ENCODE results near the gene HOXB2. TPM values are rescaled to one million over a fixed set of nuclear protein-coding genes. Genes with fewer than 3 reads are reported as not detected.

HOXB2 gene
- total RNA-seq, 2 donors from 2014 or later: 3.2 to 21.7 TPM

DNA sequence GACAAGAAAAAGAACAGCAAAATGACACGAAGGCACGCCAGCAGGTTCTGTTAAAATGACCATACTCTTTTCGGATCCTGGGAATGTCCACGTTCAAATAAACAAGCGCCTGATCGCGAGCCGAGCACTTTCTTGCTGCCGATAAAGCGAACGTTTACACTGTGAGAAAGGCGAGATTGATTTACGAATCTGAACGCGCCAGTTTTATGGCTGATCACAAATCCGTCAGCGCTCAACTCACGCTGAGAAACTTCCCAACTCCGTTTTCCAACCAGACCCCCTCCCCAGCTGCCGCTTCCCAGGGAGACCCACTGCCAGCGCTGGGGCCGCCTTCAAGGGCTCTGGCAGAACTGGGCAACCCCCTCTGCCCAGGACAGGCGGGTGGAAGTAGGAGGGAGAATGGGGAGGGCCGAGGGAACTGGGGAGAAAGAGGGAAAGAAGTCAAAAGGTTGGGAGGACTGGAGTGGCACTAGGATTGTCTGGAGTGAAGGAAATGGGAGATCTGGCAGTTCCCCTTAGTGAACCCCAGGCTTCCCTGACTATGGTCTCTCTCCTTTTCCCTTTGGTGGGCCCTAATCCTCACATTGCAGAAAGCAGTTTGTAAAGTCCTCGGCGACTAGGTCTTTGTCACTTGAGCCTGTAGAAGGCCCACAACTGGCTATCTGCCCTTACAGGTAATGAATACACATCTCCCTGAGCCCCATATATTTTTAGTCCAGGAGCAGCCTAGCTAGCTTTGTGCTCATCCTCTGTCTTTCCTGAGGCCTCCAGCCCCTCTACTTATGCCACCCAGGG, 26.3 kb upstream of the HOXB2 start:
- H3K9me3 Mint-ChIP-seq: no peaks in the 10 kb centered on the region
- no peak for DNase-seq (ENCODE audit: low spot score in 2 of 2)
- H3K36me3 Mint-ChIP-seq: no peaks in the 10 kb centered on the region
- no peak overlapping the region for H3K27ac Mint-ChIP-seq
- no peak for ATAC-seq

DNA sequence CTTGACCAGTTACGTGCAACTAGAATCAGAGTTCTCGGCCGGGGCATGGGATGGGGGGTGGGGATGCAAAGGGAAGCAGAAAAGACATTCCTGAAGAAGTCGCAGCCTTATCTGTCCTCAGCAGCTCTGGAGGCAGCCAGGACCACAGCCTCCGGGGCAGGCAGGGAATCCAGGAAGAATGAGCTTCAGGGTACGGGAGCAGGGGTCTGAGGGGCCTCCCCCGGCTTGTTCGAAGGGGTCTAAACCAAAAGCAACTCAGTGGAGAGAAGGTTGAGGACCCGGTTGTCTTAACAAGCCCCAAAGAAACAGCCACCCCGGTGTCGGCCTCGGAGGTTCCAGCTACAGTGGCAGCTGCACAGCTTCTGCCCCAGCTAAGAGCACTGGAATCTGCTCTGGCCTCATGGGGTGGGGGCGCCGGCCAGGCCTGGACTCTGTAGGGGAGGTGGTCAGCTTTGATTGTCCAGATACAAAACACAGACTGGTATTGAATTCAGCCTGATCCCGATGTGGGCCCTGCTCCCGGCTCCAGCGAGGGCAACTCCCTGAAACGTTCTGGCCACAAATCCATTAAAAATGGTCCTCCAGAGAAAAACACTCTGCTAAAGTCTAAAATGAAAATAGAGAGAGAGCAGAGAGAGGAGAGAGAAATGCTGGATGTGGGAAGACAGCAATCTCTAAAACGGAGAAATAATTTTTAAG, 25.6 kb upstream of the HOXB2 start:
- no peaks in the 10 kb centered on the region for H3K9me3 Mint-ChIP-seq
- no peak overlapping the region for H3K27ac Mint-ChIP-seq
- no peak for ATAC-seq
- no peak for DNase-seq (ENCODE audit: low spot score in 2 of 2)
- no peaks in the 10 kb centered on the region for H3K36me3 Mint-ChIP-seq

DNA sequence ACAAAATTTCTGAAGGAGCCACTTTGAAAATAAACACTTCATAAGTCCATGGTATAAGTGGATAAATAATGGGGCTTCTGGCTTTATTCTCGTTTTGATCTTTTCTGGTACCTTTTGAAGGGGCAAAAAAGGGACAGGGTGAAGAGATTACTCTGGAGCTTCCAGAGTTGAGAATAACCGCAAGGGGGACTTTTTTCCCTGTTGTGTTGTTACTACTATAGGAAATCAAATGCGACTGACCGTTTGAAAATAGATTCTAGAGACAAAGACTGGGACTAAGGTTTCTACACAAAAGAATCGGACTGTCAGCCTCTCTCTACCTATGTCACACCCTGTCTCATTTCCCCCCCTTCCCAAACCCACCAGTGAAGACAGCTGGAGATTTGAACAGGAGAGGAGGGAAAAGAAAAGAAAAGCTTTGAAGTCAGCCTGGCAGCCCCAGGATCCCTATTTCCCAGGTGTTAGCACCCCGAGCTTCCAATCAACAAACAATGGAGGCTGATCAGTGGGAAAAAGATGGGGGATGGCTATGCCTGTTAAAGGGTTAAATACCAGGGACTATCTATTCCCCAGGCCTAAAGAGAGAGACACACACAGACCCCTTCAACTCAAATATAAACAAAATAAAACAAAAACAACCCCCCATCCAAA, 24.9 kb upstream of the HOXB2 start:
- Mint-ChIP-seq H3K36me3 (no peaks in the 10 kb centered on the region), H3K9me3 (no peaks in the 10 kb centered on the region), H3K27ac (no peak overlapping the region)
- ATAC-seq (no peak), DNase-seq (ENCODE audit: low spot score in 2 of 2) (no peak)

GRCh38 chr17:48569240-48569582, 24.3 kb upstream of the HOXB2 start:
- no peaks in the 10 kb centered on the region for H3K36me3 Mint-ChIP-seq
- H3K27ac Mint-ChIP-seq: no peak overlapping the region
- no peaks in the 10 kb centered on the region for H3K9me3 Mint-ChIP-seq
- DNase-seq (ENCODE audit: low spot score in 2 of 2) (no peak), ATAC-seq (no peak)

DNA sequence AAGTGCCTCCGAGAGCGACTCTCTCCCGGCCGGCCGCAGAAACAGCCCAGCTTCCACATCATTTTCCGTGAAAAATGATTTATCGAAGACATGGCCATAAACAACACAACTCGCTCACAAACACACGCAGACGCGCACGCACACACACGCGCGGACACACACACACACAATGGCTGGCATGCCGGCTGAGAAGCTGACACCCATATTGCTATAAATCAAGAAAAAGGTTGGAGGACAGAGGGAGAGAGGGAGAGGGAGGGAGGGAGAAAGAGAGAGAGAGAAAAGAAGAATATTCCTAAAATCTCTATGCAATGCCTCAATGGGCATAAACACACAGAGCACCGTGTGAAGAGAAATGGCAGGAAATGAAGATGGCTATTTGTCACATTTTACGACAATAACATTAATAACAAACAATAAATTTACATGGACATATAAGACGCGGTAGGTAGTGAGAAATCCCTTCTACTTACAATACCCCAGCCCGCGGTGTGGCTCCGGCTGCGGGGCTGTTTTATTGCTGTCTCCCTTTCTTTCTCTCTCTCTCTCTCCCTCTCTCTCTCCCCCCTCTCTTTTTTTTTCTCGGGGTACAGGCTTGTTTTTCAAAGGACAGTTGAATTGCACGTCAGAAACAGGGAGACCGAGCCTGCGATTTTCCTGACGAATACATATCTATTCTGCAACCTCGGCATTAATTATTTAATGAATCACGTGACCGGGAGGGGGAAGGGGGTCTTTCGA, 23.8 kb upstream of the HOXB2 start:
- Mint-ChIP-seq H3K9me3 (no peaks in the 10 kb centered on the region), H3K27ac (no peak overlapping the region), H3K36me3 (no peaks in the 10 kb centered on the region)
- no peak for ATAC-seq
- no peak for DNase-seq (ENCODE audit: low spot score in 2 of 2)

GRCh38 chr17:48567646-48568354, 22.9 kb upstream of the HOXB2 start:
- no peaks in the 10 kb centered on the region for H3K36me3 Mint-ChIP-seq
- ATAC-seq (no peak), DNase-seq (ENCODE audit: low spot score in 2 of 2) (no peak)
- H3K27ac Mint-ChIP-seq: no peak overlapping the region
- no peaks in the 10 kb centered on the region for H3K9me3 Mint-ChIP-seq

DNA sequence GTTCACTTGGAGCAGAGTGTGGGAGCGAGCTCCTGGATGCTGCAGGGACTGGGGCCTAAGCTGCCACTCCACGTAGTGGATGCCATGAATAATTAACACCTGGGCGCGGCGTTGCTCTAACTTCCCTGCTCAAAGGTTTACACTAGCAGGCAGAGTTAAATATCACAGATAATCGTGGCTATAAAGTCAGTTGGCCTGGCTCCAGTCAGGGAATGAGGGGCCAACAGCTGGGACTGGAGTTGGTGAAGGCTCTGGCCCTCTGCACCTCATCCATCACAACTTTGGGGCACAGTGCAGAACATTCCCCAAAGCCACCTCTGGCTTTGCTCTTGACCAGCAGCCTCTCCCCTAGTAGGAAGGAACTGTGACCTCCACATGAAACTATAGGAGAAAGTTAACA, 22.3 kb upstream of the HOXB2 start:
- ATAC-seq: no peak
- no peak for DNase-seq (ENCODE audit: low spot score in 2 of 2)
- no peaks in the 10 kb centered on the region for H3K9me3 Mint-ChIP-seq
- no peak overlapping the region for H3K27ac Mint-ChIP-seq
- no peaks in the 10 kb centered on the region for H3K36me3 Mint-ChIP-seq

DNA sequence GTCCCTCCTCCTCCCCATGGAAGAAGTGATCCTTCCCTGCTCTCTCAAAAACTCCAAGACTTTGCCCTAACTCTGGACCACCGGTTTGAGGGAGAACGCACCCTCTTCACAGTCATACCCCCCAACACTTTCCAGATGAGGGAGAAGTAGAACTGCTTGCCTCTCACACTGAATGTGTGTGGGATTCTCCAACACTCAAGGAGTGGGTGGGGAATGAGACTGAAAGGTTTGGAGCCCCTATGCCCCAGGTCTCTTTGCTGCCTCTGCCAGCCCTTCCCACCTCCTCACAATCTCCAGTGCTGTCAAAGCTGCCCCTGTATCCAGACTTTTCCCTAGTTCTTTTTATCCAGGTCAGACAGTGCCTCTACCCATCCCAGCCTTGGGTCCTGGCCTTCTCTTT, 21.8 kb upstream of the HOXB2 start:
- Mint-ChIP-seq H3K36me3 (no peaks in the 10 kb centered on the region), H3K9me3 (no peaks in the 10 kb centered on the region), H3K27ac (no peak overlapping the region)
- no peak for DNase-seq (ENCODE audit: low spot score in 2 of 2)
- ATAC-seq: no peak

DNA sequence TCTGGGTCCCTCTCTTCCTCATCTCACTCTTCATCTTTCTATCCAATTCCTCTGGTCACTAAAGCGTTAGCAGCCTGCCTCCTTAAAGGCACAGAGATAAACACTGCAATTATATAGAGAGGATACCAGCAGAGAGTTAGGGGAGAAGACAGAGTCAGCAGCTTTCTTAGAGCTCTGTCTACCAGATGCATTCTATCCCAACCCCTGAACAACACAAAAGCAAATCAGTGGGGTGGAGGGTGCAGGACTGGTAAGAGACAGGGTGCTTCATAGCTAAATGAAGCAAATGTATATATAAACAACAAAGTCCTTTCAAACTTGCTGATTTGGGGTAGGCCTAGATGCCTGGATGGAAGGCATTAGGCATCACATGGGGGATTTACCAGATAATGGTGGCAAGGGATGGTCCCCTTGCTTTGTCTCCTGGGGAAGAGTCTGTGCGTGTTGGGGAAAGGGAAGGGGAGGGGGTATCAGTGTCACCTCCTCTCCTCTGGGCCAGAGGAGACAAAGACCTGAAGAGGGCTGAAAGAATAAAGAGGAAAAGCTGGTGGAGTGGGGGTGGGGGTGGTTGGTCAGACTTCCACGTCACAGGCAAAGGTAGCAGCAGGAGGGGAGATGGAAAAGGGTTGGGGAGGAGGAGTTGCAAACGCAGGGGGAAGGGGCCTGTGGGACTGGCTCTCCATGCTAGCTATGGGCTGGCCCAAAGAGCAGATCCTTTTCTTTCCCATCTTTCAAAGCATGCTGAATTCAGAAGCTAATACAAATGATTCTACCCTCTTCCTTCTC, 21.2 kb upstream of the HOXB2 start:
- ATAC-seq (no peak), DNase-seq (ENCODE audit: low spot score in 2 of 2) (no peak)
- H3K9me3 Mint-ChIP-seq: no peaks in the 10 kb centered on the region
- no peak overlapping the region for H3K27ac Mint-ChIP-seq
- H3K36me3 Mint-ChIP-seq: no peaks in the 10 kb centered on the region

DNA sequence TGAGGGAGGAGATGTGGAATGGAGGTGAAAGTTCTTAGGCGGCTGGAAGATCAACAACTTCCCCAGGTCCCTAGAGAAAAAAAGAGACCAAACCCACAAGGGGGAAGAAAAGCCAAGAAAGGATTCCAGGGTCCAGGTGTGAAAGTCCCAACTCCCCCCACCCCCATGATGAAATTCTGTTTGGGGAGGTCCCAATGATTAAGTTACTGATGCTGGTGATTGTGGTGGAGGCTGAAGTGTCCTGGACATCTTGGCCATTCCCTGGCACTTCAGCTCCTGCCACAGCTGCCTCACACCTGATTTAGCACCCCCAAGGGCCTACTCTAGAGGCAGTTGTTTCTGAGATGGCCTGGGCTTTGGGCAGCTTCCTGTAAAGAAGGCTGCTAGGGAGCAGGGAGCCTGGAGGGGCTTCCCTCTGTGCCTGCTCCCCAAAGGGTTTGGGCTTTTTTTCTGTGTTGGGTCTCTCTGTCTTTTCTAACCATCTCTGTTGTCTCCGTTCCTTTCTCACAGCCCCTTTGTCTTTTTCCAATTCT, 20.2 kb upstream of the HOXB2 start:
- ATAC-seq (no peak), DNase-seq (ENCODE audit: low spot score in 2 of 2) (no peak)
- Mint-ChIP-seq H3K9me3 (no peaks in the 10 kb centered on the region), H3K27ac (no peak overlapping the region), H3K36me3 (no peaks in the 10 kb centered on the region)

DNA sequence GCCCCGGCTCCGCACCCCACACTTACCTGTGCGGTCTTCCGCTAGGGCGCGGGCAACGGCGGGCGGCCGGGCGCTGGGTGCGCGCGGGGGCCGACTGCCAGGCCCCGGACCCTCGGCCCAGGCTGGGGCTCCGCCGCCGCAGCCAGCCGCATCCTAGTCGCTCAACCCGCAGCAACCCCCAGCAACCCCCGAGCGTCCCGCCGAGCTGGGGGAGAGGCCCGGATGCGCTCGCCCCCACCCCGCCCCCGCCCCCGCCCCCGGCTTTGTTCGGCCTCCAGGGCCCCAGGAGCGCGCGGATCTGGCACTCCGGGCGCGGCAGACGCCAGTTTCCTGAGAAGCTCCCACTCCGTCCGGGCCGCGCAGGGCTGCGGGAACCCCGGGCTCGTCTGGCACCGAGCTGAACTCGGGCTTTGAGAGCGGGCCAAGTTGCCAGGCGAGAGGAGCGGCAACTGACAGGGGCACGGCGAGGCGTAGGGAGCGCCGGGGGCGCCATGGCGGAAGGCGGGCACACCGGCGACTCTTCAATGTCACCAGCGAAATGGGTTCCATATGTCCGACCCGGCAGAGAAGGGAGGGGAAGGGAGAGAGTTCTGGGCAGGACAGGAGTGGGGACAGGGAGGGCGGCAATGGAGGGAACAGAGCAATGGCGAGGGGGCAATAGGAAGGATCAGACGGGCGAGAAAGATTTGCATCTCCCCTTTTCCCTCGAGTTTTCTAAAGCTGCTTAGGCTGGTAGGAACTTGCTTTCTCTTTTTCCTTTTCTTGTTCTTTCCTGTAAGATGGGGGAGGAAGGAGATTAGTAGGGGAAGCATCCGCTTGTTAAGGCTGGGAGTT, 19.5 kb upstream of the HOXB2 start:
- H3K36me3 Mint-ChIP-seq: no peaks in the 10 kb centered on the region
- ATAC-seq (no peak), DNase-seq (ENCODE audit: low spot score in 2 of 2) (no peak)
- H3K9me3 Mint-ChIP-seq: no peaks in the 10 kb centered on the region
- no peak overlapping the region for H3K27ac Mint-ChIP-seq

- Mint-ChIP-seq H3K27ac (no peak overlapping the region), H3K9me3 (no peaks in the 10 kb centered on the region), H3K36me3 (no peaks in the 10 kb centered on the region)
- DNase-seq (ENCODE audit: low spot score in 2 of 2) (no peak), ATAC-seq (no peak)
These were observed 18.9 kb upstream of the HOXB2 start for GRCh38 chr17:48563867-48564187.

DNA sequence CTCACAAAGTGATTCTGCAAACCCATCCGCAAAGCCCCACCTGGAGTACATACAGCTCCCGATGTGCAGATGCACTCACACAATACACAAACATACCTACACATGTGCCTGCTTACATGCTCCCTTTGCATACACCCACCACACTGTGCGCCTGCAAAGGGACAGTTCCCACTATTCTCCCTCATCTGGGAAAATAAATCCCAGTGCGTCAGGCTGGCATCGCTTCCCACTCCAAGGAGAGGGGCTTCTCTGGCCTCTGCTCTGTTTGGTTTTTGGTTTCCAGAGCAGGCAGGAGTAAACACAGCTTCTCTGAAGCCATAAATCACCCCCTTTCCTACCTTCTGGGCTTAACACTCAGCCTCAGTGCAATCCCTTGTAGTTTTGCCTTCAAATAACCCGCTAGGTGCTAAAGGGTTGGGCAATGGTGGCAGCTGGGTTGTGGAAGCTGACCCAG, 18.5 kb upstream of the HOXB2 start:
- Mint-ChIP-seq H3K36me3 (no peaks in the 10 kb centered on the region), H3K27ac (no peak overlapping the region), H3K9me3 (no peaks in the 10 kb centered on the region)
- no peak for ATAC-seq
- no peak for DNase-seq (ENCODE audit: low spot score in 2 of 2)

DNA sequence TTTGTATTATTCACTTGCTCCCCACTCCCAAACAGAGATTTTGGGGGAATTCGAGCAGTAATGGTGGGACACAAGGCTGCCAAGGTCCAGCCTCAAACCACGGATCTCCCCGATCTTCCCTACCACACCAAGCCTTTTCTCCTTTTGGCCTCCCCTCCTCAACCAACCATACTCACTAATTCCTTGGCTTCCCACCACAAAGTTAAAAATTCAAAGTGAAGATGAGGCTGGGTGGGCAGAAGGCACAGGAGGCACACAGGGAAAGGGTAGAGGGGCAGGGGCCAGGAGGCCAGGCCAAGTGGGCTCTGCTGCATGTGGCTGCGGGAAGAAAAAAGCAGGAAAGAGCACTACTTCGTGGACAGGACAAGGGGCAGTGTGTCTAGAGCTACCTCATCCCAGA, 18.0 kb upstream of the HOXB2 start:
- DNase-seq (ENCODE audit: low spot score in 2 of 2) (no peak), ATAC-seq (no peak)
- Mint-ChIP-seq H3K36me3 (no peaks in the 10 kb centered on the region), H3K27ac (no peak overlapping the region), H3K9me3 (no peaks in the 10 kb centered on the region)
